SK-N-SH treated with all-trans-retinoic acid at 6 μM for 48 hours (cell line): ENCODE results near the gene SYNPO.

Source experiments
- ATAC-seq: fragments of 200-7000 bp; cut with Tn5 transposase; 3 replicates; pipeline ENCODE4 v1.9.1; 2020; ENCODE audit warnings: mild to moderate bottlenecking, moderate library complexity
- ARNTL ChIP-seq: fragments of 450-650 bp; formaldehyde crosslinking; IDR thresholded peaks from 2 replicates; pipeline ENCODE4 v1.5.0; 2020; ENCODE audit warnings: low read depth, mild to moderate bottlenecking, moderate library complexity, borderline replicate concordance
- BACH2 ChIP-seq: fragments of 250-450 bp; sonication (Bioruptor Pico); IDR thresholded peaks from 2 replicates; pipeline ENCODE4 v1.9.0; 2021; ENCODE audit warnings: mild to moderate bottlenecking, borderline replicate concordance
- ESRRG ChIP-seq: fragments of 250-450 bp; sonication (Bioruptor Pico); IDR thresholded peaks from 2 replicates; pipeline ENCODE4 v1.6.1; 2021; ENCODE audit warnings: mild to moderate bottlenecking
- GLIS3 ChIP-seq: fragments of 250-450 bp; sonication (Bioruptor Pico); IDR thresholded peaks from 2 replicates; pipeline ENCODE4 v1.5.0; 2020; ENCODE audit warnings: mild to moderate bottlenecking, moderate library complexity
- ISL1 ChIP-seq: fragments of 250-450 bp; sonication (Bioruptor Pico); IDR thresholded peaks from 2 replicates; pipeline ENCODE4 v2.1.2; 2022; ENCODE audit warnings: mild to moderate bottlenecking, moderate library complexity
- OSR1 ChIP-seq: fragments of 250-450 bp; sonication (Bioruptor Pico); IDR thresholded peaks from 2 replicates; pipeline ENCODE4 v1.8.0; 2022; ENCODE audit warnings: moderate library complexity, mild to moderate bottlenecking, inconsistent platforms
- PPARA ChIP-seq: fragments of 250-450 bp; sonication (Bioruptor Pico); IDR thresholded peaks from 2 replicates; pipeline ENCODE4 v1.5.0; 2020; ENCODE audit warnings: mild to moderate bottlenecking, borderline replicate concordance
- SNAI2 ChIP-seq: fragments of 250-450 bp; sonication (Bioruptor Pico); IDR thresholded peaks from 2 replicates; pipeline ENCODE4 v1.5.0; 2020; ENCODE audit warnings: mild to moderate bottlenecking, moderate library complexity
- TCF4 ChIP-seq: fragments of 250-450 bp; sonication (Bioruptor Pico); IDR thresholded peaks from 2 replicates; pipeline ENCODE4 v1.8.0; 2021; ENCODE audit warnings: mild to moderate bottlenecking, moderate library complexity, borderline replicate concordance
- TOX ChIP-seq: fragments of 250-450 bp; sonication (Bioruptor Pico); IDR thresholded peaks from 2 replicates; pipeline ENCODE4 v1.8.0; 2021; ENCODE audit warnings: mild to moderate bottlenecking, moderate library complexity, borderline replicate concordance
- ZFP3 ChIP-seq: fragments of 250-450 bp; sonication (Bioruptor Pico); IDR thresholded peaks from 2 replicates; pipeline ENCODE4 v1.5.0; 2020; ENCODE audit warnings: mild to moderate bottlenecking, moderate library complexity
- ZFP30 ChIP-seq: fragments of 450-650 bp; formaldehyde crosslinking; IDR thresholded peaks from 2 replicates; pipeline ENCODE4 v1.5.0; 2022; ENCODE audit warnings: mild to moderate bottlenecking, moderate library complexity
- ZNF70 ChIP-seq: fragments of 450-650 bp; formaldehyde crosslinking; IDR thresholded peaks from 2 replicates; pipeline ENCODE4 v1.5.0; 2020; ENCODE audit warnings: mild to moderate bottlenecking, moderate library complexity
- TF ChIP-seq, protein P1 (sequence below): fragments of 250-450 bp; sonication (Bioruptor Pico); IDR thresholded peaks from 2 replicates; pipeline ENCODE4 v1.5.1; 2021; ENCODE audit warnings: mild to moderate bottlenecking, moderate library complexity
- TF ChIP-seq, protein P2 (sequence below): fragments of 250-450 bp; sonication (Bioruptor Pico); IDR thresholded peaks from 2 replicates; pipeline ENCODE4 v1.5.1; 2020; ENCODE audit warnings: low read depth, mild to moderate bottlenecking, moderate library complexity
- TF ChIP-seq, protein P3 (sequence below): fragments of 250-450 bp; sonication (Bioruptor Pico); IDR thresholded peaks from 2 replicates; pipeline ENCODE4 v1.8.0; 2021; ENCODE audit warnings: low read depth, mild to moderate bottlenecking, moderate library complexity, borderline replicate concordance
- TF ChIP-seq, protein P4 (sequence below): fragments of 250-450 bp; sonication (Bioruptor Pico); IDR thresholded peaks from 2 replicates; pipeline ENCODE4 v1.5.0; 2020; ENCODE audit warnings: mild to moderate bottlenecking, moderate library complexity

Gene SYNPO

DNA sequence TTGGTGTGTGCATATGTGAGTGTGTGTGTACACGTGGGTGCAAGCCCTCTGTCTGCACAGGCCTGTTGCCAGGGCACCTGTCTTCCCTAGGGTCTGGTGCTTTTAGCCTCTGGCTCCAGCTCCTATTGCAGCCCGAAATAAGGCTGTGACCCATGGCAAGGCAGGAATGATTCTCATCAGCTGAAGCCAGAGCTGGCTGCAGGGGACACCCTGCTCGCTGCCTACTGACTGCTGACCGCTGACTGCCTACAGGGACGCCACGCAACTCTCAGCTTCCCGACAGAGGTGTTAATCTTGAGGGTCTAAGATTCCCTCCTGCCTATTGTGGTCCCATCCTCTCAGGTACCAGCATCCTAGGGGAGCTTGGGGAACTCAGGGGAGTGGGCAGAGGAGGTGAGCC lies 20.6 kb downstream of the SYNPO start, which contains the start of gene MYOZ3 (continued):
- TF ChIP-seq ARNTL (CRISPR knock-in tag) = no peak

DNA sequence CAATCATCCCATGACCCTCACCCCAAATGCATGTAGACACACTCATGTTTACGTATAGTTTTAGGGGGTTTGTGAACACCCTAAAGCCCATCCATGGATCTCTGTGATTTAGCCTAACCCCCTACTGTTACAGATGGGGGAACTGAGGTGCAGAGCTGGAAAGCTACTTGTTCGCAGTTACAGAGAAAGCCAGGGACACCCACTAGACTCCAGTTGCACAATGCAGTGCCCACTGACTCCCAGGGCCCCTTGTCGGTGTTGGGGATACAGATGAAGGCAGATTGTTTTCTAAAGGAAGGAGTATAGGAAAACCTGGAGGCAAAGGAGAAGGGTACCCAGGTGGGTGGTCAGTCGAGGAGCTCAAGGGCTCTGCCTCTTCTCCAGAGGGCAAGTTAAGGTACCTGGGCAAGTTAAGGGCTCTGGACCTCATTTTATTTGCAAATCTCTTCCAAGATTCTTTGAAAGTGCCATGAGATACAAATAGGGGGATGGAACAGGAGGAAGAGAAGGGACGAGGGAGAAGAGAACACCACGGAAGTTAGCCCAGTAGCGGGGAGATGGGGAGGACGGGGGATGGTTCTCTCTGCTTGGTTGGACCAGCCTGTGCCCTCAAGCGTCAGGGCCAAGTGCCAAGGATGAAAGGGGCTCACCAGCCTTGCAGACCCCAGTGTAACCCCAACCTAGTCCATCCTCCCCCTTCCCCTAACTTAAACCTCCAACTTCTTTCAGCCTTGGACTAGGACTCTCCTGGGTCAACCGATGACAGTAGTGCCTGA lies 21.5 kb downstream of the SYNPO start:
- no peak for ATAC-seq
- TF ChIP-seq, protein P1, sequence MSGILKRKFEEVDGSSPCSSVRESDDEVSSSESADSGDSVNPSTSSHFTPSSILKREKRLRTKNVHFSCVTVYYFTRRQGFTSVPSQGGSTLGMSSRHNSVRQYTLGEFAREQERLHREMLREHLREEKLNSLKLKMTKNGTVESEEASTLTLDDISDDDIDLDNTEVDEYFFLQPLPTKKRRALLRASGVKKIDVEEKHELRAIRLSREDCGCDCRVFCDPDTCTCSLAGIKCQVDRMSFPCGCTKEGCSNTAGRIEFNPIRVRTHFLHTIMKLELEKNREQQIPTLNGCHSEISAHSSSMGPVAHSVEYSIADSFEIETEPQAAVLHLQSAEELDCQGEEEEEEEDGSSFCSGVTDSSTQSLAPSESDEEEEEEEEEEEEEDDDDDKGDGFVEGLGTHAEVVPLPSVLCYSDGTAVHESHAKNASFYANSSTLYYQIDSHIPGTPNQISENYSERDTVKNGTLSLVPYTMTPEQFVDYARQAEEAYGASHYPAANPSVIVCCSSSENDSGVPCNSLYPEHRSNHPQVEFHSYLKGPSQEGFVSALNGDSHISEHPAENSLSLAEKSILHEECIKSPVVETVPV = no peak
- TF ChIP-seq, protein P2, sequence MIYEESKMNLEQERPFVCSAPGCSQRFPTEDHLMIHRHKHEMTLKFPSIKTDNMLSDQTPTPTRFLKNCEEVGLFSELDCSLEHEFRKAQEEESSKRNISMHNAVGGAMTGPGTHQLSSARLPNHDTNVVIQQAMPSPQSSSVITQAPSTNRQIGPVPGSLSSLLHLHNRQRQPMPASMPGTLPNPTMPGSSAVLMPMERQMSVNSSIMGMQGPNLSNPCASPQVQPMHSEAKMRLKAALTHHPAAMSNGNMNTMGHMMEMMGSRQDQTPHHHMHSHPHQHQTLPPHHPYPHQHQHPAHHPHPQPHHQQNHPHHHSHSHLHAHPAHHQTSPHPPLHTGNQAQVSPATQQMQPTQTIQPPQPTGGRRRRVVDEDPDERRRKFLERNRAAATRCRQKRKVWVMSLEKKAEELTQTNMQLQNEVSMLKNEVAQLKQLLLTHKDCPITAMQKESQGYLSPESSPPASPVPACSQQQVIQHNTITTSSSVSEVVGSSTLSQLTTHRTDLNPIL (CRISPR knock-in tag) = no peak
- no peak for TF ChIP-seq OSR1 (CRISPR knock-in tag)
- TF ChIP-seq PPARA (CRISPR knock-in tag) = no peak
- no peak for TF ChIP-seq BACH2
- TF ChIP-seq, protein P3, sequence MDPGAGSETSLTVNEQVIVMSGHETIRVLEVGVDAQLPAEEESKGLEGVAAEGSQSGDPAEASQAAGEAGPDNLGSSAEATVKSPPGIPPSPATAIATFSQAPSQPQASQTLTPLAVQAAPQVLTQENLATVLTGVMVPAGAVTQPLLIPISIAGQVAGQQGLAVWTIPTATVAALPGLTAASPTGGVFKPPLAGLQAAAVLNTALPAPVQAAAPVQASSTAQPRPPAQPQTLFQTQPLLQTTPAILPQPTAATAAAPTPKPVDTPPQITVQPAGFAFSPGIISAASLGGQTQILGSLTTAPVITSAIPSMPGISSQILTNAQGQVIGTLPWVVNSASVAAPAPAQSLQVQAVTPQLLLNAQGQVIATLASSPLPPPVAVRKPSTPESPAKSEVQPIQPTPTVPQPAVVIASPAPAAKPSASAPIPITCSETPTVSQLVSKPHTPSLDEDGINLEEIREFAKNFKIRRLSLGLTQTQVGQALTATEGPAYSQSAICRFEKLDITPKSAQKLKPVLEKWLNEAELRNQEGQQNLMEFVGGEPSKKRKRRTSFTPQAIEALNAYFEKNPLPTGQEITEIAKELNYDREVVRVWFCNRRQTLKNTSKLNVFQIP (CRISPR knock-in tag) = no peak
- no peak for TF ChIP-seq ZFP30
- TF ChIP-seq ZFP3 = no peak
- TF ChIP-seq TOX (CRISPR knock-in tag) = no peak

DNA sequence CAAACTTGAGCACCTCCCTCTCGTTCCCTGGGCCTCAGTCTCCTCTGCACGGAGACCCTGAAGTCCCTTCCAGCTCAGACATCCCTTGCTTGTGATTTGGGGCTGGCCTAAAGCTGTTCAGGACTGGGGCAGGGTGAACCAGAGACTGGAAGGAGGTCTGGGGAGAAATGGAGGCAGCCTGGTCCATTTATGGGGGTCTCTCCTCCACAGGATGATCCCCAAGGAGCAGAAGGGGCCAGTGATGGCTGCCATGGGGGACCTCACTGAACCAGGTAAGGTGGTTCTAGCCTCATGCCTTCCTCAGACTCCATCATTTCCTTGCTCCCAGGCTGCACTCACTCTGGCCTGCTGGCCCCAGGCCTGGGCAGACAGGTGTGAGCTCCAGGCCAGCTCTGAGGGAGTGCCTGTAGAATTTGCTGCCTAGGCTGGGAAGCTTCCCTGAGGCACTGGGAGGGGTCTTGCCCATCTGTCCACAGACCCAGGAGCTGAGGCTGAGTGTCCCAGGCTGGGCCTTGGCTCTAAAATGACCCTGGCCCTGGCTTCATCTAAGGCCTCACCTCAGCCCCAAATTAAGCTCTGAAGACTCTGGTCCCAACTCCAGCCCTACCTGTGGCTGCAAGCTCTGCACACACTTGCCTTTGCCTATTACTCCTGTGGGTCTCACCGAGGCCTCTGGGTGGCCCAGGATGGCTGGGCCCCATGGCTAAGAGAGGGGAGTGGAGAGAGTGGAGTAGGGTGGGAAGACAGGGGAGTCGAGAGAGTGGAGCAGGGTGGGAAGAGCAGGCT lies 22.5 kb downstream of the SYNPO start:
- TF ChIP-seq, protein P2 (CRISPR knock-in tag) = no peak
- TF ChIP-seq ISL1 (CRISPR knock-in tag) (no peak), OSR1 (CRISPR knock-in tag) (no peak), SNAI2 (CRISPR knock-in tag) (no peak), GLIS3 (CRISPR knock-in tag) (no peak)
- no peak for ATAC-seq

DNA sequence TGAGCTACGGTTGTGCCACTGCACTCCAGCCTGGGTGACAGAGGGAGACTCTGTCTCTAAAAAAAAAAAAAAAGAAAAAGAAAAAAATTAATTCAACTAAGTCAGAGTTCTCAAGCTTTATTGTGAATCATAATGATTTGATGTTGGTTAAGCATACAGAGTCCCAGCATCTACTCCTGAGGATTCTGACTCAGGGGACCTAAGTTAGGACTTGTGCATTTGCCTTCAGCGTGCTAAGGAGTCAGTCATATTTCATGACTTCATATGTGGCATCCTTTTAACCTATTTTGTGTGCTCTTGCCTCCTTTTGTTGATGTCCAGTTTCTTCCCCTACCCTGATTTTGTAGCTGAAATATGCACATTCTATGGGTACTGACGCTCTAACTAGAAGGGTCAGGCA lies 23.5 kb downstream of the SYNPO start:
- ATAC-seq = no peak
- TF ChIP-seq, protein P4, sequence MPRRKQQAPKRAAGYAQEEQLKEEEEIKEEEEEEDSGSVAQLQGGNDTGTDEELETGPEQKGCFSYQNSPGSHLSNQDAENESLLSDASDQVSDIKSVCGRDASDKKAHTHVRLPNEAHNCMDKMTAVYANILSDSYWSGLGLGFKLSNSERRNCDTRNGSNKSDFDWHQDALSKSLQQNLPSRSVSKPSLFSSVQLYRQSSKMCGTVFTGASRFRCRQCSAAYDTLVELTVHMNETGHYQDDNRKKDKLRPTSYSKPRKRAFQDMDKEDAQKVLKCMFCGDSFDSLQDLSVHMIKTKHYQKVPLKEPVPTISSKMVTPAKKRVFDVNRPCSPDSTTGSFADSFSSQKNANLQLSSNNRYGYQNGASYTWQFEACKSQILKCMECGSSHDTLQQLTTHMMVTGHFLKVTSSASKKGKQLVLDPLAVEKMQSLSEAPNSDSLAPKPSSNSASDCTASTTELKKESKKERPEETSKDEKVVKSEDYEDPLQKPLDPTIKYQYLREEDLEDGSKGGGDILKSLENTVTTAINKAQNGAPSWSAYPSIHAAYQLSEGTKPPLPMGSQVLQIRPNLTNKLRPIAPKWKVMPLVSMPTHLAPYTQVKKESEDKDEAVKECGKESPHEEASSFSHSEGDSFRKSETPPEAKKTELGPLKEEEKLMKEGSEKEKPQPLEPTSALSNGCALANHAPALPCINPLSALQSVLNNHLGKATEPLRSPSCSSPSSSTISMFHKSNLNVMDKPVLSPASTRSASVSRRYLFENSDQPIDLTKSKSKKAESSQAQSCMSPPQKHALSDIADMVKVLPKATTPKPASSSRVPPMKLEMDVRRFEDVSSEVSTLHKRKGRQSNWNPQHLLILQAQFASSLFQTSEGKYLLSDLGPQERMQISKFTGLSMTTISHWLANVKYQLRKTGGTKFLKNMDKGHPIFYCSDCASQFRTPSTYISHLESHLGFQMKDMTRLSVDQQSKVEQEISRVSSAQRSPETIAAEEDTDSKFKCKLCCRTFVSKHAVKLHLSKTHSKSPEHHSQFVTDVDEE (CRISPR knock-in tag) = no peak
- TF ChIP-seq SNAI2 (CRISPR knock-in tag) (no peak), TCF4 (CRISPR knock-in tag) (no peak)

DNA sequence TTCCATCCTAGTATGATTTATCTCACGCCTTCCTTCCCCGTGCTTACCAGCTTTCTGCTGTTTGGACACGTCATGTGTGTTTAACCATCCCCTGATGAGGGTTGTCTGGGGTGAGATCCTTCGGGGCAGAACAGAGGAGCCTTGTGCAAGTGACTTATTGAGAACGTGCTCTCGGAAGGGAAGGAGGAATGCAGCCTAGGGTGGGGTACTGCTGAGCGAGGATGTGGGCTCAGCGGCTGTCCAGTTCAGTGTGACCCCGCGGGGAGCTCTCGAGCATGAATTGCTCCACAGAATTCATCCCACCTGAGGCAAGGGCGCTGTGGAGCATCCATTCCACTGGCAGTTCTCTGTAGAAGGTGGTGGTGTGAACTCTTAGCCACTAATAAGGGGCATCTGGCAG lies 24.6 kb downstream of the SYNPO start:
- no peak for ATAC-seq
- TF ChIP-seq, protein P1 = no peak
- TF ChIP-seq PPARA (CRISPR knock-in tag) (no peak), ARNTL (CRISPR knock-in tag) (no peak), ZNF70 (no peak), ESRRG (CRISPR knock-in tag) (no peak)
- TF ChIP-seq, protein P4 (CRISPR knock-in tag) = no peak
